OCI-M1 (cell line): ENCODE results near the gene PARG.
"Not testable (repeated sequence)": the region's sequence is repeated elsewhere in the genome, so short reads cannot be mapped to it uniquely, and the experiment has no call there.

Source experiments
- DNase-seq: peaks from one replicate; lab custom pipeline; 2025; lab: John Stamatoyannopoulos, UW

PARG gene

DNA sequence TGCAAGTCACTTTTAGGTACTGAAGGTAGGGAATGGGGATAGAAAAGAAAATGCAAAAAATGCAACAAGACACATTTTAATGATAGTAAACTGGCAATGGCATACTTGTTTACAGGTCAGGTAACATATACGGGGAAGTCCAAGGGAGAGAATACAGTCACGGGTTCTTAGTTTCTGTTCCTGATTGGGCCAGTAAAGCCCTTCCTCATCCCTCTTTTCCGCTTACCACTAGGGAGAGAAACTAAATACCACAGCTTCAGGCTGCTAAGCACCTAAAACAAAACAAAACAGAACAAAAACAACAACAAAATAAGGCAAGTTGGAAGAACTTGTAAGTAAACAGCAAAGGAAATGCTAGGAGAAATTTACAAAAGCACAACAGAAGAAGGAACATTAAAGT lies 114.5 kb downstream of the PARG start:
- no peak for DNase-seq

- no peak for DNase-seq
Measured at GRCh38 chr10:49819234-49819958, 122.4 kb downstream of the PARG start.

DNA sequence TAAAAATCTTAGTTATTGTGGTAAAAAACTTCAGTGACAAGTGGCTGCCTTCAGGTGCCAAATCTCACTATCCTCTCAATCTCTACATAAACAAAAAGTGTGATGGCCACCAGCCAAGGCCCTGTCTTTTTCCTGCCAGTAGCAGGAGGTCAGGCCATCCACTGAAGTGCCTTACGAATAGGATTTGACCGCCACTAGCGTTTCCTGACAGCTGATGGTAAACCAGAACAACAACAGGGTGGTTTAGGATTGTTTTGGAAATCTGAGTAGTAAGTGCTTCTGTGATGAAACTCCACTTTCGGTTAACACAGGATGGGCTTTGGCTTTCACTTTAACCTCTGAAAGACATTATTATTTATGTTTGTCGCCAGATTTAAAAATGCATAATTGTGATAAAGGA lies 124.0 kb downstream of the PARG start:
- no peak for DNase-seq

DNA sequence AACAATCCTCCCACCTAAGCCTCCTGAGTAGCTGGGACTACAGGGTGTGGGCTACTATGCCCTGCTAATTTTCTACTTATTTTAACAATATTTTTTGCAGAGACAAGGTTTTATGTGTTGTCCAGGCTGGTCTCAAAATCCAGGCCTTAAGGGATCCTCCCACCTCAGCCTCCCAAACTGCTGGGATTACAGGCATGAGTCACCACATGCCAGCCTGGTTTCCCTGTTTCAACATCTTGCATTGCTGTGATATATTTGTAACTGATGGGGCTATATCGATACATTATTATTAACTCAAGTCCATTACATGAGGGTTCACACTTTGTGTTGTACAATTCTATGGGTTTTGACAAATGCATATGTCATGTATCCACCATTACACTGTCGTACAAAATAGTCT lies 137.8 kb downstream of the PARG start:
- no peak for DNase-seq

DNA sequence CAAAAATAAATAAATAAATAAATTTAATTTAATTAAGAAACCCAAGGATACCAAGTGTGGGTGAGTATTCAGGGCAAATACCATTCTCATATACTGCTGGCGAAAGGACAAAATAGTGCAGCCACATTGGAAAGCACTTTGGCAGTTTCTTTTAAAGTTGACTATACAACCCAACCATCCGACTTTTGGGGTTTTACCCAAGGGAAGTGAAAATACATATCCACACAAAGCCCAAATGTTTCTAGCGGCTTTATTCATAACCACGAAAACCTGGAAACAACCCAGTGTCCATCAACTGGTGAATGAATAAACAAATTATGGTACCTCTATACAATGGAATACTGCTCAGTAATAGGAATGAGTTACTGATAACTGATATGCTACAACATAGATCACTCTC lies 143.6 kb downstream of the PARG start:
- no peak for DNase-seq

DNA sequence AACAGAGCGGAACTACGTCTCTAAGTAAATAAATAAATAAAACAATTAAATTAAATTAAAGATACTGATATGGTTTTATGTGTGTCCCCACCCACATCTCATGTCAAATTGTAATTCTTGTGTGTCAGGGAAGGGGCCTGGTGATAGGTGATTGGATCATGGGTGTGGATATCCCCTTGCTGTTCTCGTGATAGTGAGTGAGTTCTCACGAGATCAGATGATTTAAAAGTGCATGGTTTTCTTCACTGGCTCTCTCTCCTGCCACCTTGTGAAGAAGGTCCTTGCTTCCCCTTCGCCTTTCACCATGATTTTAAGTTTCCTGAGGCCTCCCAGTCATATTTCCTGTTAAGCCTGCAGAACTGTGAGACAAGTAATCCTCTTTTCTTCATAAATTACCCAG lies 150.7 kb downstream of the PARG start:
- peak; percentile 18 for DNase-seq

DNA sequence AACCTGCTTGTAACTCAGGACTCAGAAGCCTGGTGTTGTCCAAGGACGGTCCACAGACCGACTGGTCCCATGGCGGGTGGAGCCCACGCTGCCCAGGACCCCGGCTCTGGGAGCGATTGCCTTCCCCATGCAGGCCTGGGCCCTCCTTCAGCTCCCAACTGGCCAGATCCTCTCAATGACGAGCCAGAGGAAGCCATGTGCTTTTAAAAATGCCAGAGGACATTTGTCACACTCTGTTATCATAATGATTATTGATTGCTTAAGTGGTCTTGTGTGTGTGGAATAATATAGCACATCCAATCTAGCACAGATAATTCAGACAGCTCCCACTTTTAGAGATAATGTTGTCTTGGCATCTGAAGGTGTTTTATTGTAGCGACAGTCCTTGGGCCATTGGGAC lies 157.1 kb downstream of the PARG start:
- DNase-seq: no peak

- no peak for DNase-seq
Measured at GRCh38 chr10:49783645-49784044, 158.2 kb downstream of the PARG start.

DNA sequence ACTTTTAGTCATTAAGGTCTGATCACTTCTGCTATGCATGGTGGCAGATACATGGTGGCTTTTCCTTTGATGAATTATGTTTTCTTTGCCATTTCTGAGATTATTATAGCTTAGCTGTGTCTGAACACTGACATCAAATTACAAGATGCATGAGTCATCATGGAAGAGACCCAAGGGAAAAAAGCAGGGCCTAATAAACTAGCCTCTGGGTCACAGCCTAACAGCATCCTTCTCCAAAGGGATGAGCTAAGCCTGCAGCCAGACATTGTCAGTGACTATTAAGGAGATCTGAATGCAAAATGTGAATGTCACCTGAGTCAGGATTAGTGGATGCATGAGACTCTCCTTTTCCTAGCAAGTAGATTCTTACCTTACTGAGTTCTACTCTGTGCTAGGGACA lies 160.6 kb downstream of the PARG start:
- DNase-seq: no peak

GRCh38 chr10:49778197-49778596 lies 163.6 kb downstream of the PARG start:
- DNase-seq: no peak

DNA sequence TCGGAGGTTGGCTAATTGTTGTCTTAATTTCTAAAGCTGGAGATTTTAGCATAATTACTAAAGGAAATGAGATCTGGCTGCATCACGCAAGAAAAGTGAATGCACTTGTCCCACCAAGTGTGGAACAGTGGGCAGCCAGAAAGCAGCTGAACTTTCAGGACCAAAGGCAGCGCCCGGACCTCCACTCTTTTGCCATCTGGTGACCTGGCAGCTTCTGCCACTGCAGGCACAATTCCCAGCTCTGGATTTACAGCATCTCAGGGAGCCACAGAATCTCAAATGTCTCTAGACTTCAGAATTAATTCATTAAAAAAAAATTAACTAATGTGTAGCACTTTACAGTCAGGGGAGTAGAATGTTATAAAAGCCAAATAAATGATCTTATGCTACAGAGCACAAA lies 165.0 kb downstream of the PARG start:
- DNase-seq: no peak

DNA sequence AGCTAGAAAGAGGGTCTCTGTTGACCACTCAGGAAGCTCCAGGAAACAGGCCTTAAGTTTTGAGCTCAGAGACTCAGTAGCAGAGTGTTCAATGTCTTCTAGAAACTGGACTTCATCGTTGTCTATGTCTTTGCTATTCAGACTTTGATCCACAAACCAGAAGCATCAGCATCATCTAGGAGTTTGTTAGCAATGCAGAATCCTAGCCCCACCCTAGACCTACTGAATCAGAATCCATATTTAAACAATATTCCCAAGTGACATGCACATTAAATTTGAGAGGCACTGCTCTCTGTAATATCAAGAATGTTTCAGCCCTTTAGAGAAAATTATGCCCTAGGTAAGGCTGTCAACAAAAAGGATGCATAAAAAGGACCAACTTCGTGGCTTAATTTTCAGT lies 166.8 kb downstream of the PARG start:
- no peak for DNase-seq

DNA sequence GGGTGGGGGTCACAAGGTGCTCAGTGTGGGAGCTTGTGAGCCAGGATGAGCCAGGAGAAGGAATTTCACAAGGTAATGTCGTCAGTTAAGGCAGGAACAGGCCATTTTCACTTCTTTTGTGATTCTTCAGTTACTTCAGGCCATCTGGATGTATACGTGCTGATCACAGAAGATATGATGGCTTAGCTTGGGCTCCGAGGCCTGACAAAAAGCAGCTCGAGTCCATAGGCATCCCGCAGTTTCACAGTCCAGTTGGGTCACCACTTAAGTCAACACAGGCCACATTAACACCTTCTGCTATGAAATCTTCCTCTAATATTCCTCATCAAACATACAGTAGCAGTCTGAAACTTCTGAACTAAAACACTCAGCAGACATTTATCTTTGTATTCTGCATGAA lies 168.9 kb downstream of the PARG start:
- DNase-seq: not testable (repeated sequence)

GRCh38 chr10:49771046-49771445 lies 170.8 kb downstream of the PARG start:
- DNase-seq: not testable (repeated sequence)

GRCh38 chr10:49769692-49770091 lies 172.1 kb downstream of the PARG start:
- DNase-seq: no peak

GRCh38 chr10:49768731-49769130 lies 173.1 kb downstream of the PARG start:
- DNase-seq: no peak

- no peak for DNase-seq
Measured at GRCh38 chr10:49768329-49768728, 173.5 kb downstream of the PARG start.
